GM21619 (cell line): ENCODE measurements around the gene SLC24A3.

Experiments
- ATAC-seq: cut with Tn5 transposase; IDR thresholded peaks from one replicate; pipeline ENCODE4 v1.9.1; 2021; ENCODE audit not compliant: unreplicated experiment

Gene SLC24A3

GRCh38 chr20:19416627-19417026 is 204.2 kb downstream of the SLC24A3 start:
- no peak for ATAC-seq

- ATAC-seq, result no peak
Measured at GRCh38 chr20:19419396-19419795, 207.0 kb downstream of the SLC24A3 start.

GRCh38 chr20:19423097-19423899 is 210.9 kb downstream of the SLC24A3 start:
- ATAC-seq, result no peak

- ATAC-seq, result no peak
Measured at GRCh38 chr20:19423900-19424620, 211.6 kb downstream of the SLC24A3 start.

GRCh38 chr20:19426356-19426755 is 213.9 kb downstream of the SLC24A3 start:
- no peak for ATAC-seq

GRCh38 chr20:19427480-19427879 is 215.0 kb downstream of the SLC24A3 start:
- ATAC-seq, result no peak

- ATAC-seq, result no peak
Measured at GRCh38 chr20:19427913-19428312, 215.5 kb downstream of the SLC24A3 start.

- ATAC-seq, result no peak
Measured at GRCh38 chr20:19428324-19428723, 215.9 kb downstream of the SLC24A3 start.

GRCh38 chr20:19429538-19429937 is 217.1 kb downstream of the SLC24A3 start:
- no peak for ATAC-seq

- no peak for ATAC-seq
Measured at GRCh38 chr20:19430641-19431315, 218.3 kb downstream of the SLC24A3 start.

GRCh38 chr20:19431316-19431700 is 218.9 kb downstream of the SLC24A3 start:
- ATAC-seq, result no peak

GRCh38 chr20:19431906-19432305 is 219.5 kb downstream of the SLC24A3 start:
- no peak for ATAC-seq

- no peak for ATAC-seq
Measured at GRCh38 chr20:19433371-19434350, 221.2 kb downstream of the SLC24A3 start.

GRCh38 chr20:19435316-19435715 is 222.9 kb downstream of the SLC24A3 start:
- ATAC-seq, result no peak

GRCh38 chr20:19435821-19436220 is 223.4 kb downstream of the SLC24A3 start:
- ATAC-seq, result no peak

- no peak for ATAC-seq
Measured at GRCh38 chr20:19438488-19438887, 226.0 kb downstream of the SLC24A3 start.

- no peak for ATAC-seq
Measured at GRCh38 chr20:19440660-19441527, 228.5 kb downstream of the SLC24A3 start.

GRCh38 chr20:19446246-19446645 is 233.8 kb downstream of the SLC24A3 start:
- ATAC-seq, result no peak

- no peak for ATAC-seq
Measured at GRCh38 chr20:19448632-19449031, 236.2 kb downstream of the SLC24A3 start.

- no peak for ATAC-seq
Measured at GRCh38 chr20:19449051-19449450, 236.6 kb downstream of the SLC24A3 start.
